Erythroblast (primary cell): ENCODE results near the gene COX8A.

ENCODE experiments used
- DNase-seq, 2 experiments: peaks; one replicate each; lab custom pipeline; 2025; lab: John Stamatoyannopoulos, UW
- GATA1 ChIP-seq: IDR thresholded peaks from 2 replicates; pipeline ENCODE4 v1.6.1; 2011; ENCODE audit warnings: low read depth, mild to moderate bottlenecking, control low read depth, low read length, moderate library complexity
- POLR2A ChIP-seq: IDR thresholded peaks from 2 replicates; pipeline ENCODE4 v1.6.1; 2011; ENCODE audit warnings: mild to moderate bottlenecking, low read length

The COX8A gene

DNA sequence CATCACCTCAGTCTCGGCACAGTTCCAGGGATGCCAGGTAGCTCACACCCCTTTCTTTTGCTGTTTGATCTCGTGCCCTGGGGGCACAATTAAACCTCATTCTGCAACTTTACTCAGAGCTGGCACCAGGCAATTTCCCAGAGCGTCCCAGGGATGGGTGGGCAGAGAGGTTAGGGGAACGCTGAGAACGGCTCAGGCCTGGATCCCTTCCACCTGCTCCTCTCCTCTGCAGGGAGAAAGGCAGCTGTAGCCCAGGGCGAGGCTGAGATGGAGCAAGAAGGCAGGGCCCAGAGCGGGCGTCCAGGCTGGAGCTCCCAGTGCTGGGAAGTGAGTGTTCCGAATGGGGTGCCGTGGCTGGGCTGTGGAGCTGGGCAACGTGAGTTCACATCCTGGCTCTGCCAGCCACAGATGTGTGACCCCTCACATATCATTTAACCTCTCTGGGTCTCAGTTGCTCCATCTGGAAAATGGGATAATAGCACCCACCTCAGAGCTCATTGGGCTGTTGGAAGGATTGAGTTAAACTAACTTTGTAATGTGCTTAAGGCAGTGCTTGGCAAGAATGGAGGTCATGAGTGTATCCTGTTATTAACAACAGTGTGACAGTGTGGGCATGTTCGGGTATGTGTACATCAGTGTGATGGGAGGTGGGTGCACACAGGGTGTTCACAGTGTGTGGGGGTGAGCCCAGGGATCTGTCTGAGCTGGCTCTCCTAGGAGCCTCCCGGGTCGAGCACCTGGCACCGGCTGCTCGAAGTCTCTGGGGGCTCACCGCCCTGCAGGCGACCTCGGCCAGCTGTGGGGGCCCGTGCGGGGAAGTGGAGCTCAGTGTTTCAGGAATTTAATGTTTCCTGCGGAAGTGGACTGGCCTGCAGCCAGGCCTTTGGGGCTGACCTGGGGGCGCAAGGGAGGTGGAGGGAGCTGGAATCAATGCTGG lies 27.3 kb downstream of the COX8A start:
- TF ChIP-seq POLR2A (no peak), GATA1 (no peak)
- no peak for DNase-seq

DNA sequence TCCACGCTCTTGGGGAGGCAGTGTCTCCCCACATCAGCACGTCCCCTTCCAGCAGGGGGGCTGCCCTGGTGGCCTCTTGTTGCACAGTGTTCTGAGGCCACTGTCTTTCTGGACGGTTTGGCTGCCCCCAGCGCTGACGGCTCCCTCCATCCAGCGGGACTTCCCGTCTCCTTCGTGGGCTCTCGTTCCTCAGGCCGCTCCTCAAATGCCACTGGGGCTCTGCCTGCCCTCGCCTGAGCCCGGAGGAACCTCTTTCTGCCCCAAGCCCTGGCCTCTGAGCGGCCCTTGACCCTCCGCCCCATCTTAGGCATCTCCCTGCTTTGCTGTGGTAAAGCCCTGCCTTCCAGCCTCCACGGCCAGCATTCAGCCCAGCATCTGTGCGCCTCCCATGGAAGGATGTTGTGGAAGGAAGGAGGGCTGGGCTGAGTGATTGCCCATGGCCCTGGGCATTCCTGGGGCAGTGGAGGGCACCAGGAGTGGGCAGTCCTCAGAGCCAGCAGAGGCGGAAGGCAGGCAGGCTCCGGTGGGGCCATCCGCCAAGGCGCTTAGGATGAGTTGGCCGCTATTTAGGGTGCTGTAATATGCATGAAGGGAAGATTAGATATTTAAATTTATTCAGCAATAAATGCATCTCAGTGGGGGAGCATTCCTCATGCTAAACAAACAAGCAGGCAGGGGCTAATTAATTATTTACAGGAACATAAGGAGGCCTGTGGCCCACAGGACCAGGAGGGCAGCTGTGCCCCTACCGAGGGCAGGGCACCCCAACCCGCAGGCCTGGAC lies 29.6 kb downstream of the COX8A start:
- TF ChIP-seq GATA1 (no peak), POLR2A (no peak)
- DNase-seq = no peak

DNA sequence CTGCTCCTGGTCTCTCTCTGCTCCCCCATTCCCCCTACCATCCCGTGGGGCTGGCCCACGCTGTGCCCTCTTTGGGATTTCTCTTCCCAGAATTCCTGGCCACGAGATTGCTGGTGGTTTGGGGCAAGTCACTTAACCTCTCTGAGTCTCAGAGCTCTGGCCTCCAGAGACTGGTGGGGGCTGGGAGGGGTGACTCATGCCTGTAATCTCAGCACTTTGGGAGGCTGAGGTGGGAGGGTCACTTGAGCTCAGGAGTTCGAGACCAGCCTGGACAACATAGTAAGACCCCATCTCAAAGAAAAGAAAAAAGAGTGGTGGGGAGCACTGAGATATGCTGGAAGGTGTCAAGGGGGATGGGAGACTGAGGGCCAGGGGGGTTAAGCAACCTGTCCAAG lies 30.2 kb downstream of the COX8A start:
- no peak for DNase-seq
- TF ChIP-seq GATA1 (no peak), POLR2A (no peak)

DNA sequence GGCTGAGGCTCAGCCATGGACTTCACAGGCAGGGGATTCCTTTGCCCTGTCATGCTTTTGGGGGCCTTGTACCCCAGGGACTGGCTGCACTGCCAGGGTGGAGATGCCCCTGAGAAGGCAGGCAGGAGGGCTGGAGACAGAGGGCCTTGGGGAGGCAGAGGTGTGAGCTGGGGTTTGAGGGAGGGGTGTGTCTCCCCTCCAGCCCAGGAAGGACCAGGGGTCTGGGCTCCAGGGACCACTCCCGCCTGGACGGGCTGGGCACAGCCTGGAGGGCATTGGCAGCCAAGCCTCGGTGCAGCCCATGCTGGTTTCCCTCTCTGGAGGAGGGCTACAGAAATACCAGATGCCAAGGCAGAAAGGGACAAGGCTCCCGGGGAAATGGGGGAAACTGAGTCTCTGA lies 31.3 kb downstream of the COX8A start:
- DNase-seq = no peak
- TF ChIP-seq POLR2A = no peak
- TF ChIP-seq GATA1 = no peak

DNA sequence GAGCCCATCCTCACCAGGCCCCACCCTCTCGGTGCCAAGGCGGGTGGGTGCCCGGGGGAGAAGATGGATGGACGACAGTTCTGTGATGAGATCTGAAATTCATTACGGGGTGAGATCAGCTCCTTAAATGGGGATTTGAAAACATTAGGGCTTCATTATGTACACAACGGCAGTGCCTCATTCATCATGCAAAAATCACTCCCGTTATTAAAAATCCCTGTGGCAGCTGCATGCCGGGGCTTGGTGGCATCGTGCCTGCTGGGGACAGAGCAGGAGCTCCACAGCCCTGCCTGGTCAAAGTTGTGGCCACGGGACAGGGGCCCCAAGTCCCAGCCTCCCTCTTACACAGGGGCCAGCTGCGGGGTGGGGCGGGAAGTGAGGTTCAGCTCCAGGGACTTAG lies 32.0 kb downstream of the COX8A start:
- DNase-seq = no peak

DNA sequence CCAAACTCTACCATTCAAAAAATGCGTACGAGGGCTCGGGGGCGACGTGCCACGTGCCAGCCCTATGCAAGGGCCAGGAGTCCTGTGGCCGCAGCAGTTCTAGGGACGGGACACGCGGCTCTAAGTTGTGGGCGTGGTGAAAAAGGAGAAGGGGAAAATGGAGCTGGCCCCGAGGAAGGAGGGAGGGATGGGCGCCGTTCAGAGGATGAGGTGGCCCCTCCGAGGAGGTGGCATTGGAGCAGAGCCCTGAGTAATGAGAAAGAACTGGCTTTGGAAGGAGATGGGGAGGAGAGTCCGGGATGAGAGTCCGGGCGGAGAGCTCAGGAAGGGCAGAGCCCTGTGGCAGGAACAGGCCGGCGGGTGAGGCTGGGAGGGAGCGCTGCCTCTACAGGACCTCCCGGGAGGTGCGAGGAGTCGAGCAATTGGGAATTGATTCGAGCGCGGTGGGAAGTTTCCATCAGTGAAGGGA lies 32.8 kb downstream of the COX8A start:
- TF ChIP-seq POLR2A = no peak
- no peak for TF ChIP-seq GATA1

More for the DNA sequence above, 32.0 kb downstream of the COX8A start:
- TF ChIP-seq POLR2A (no peak), GATA1 (no peak)

DNA sequence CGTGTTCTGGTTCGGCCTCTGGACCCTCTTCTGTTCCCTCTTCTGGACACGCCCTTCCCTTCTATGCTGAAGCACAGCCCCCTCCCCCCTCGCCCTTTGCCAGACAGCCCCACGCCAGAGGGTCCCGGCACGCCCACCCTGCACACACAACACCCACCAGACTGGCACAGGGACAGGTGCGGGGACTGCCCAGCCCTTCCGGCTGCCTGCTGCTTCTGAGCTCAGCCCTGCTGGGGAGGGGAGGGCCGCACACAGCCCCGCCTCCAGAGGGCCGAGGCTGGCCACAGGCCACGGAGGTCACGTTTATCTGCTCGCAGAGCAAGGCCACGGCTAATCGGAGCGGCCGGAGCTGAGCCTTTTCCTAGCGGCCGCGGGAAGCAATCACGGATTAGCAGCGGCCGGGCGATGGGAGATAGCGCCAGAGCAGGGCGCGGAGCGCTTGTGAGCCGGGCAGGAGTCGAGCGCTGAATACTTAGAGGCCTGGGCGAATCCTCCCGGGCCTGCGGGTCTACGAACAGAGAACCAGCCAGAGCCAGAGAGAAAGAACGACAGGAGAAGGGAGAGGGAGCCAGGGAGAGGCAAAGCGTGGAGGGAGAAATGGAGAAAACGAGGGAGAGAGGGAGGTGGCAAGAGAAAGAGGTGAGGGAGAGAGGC lies 33.3 kb downstream of the COX8A start:
- TF ChIP-seq GATA1 = no peak
- TF ChIP-seq POLR2A = no peak
- DNase-seq = peak; percentile 81 to 91

More for the DNA sequence above, 32.8 kb downstream of the COX8A start:
- DNase-seq = no peak

DNA sequence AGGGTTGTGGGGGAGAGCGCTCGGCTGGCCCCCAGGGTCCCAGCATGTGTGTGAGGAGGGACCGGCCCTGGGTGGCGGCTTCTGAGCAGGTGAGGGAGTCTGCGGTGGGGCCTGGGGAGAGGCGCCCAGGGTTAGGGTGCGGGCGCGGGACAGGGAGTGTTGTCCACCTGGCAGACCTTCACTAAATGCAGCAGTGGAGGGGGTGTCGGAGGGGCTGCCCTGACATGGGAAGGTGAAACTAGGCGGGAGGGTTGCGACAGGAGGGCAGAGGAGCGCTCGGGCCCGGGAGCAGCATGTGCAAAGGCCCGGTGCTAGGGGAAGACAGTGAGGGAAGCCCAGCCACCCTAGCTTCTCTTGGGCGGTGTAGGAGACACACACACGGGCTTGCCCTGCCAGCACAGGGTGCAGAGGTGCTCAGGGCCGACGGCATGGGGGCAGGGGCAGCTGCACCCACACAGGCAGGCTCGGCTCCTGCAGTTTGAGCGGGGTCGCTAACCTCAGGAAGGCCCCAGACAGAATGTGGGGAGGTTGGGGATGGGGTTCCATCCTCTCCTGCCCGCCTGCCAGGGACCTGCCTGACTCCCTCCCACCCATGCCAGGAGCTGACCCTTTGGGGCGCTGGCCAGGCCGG lies 34.0 kb downstream of the COX8A start:
- TF ChIP-seq POLR2A (no peak), GATA1 (no peak)
- DNase-seq = no peak

DNA sequence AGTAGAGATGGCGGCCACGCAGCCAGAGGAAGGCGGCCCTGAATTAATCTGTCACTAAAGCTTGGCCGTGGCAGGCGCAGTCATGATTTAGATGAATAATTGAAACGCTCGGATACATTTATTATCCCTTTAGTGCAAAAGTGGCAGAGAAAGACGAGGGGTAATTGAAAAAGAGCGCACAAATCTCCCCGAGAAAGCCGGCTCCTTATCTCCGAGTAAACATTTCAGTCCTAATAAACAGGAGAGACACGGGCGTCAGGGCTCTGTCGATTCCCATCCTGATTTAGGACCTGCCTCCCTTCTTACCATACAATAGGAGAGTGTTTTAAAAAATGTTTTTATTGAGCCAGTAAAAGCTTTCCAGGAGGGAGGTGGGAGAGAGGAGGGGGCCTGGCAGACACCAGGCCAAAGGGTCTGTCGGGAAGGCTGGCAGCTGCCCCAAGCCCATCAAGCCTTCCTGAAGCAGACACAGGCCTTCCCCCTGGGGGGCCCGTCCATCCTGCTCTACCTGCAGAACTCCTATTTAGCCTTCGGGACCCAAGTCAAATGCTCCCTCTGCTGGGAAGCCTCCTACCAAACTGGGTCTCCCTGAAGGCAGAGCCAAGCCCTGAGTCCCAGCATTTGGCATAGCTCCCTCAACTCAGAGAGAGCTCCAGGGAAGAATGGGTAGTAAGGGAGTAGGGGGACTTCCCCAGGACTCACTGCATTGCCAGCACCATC lies 34.7 kb downstream of the COX8A start:
- TF ChIP-seq POLR2A (no peak), GATA1 (no peak)
- no peak for DNase-seq

DNA sequence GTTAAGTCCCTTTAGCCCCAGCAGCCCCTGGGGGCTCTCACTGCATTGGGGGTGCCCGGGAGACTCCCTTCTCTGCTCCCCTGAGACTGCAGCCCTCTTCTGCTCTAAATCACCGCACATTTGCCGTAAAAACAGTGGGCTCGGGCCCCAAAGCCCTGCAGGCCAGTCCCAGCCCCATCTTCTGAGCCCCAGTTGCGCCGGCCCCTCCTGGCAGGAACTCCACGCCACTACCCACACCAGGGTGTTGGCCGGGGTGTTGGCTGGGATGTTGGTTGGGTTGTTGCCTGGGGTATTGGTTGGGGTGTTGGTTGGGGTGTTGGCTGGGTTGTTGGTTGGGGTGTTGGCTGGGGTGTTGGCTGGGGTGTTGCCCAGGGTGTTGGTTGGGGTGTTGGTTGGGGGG lies 35.3 kb downstream of the COX8A start:
- TF ChIP-seq GATA1 (no peak), POLR2A (no peak)
- DNase-seq = no peak

DNA sequence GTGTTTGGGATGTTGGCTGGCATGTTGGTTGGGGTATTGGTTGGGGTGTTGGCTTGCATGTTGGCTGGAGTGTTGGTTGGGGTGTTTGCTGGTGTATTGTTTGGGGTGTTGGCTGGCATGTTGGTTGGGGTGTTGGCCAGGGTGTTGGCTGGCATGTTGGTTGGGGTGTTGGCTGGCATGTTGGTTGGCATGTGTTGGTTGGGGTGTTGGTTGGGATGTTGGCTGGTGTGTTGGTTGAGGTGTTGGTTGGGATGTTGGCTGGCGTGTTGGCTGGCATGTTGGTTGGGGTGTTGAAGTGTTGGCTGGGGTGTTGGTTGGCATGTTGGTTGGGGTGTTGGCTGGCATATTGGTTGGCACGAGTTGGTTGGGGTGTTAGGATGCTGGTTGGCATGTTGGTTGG lies 36.4 kb downstream of the COX8A start:
- TF ChIP-seq POLR2A (no peak), GATA1 (no peak)

DNA sequence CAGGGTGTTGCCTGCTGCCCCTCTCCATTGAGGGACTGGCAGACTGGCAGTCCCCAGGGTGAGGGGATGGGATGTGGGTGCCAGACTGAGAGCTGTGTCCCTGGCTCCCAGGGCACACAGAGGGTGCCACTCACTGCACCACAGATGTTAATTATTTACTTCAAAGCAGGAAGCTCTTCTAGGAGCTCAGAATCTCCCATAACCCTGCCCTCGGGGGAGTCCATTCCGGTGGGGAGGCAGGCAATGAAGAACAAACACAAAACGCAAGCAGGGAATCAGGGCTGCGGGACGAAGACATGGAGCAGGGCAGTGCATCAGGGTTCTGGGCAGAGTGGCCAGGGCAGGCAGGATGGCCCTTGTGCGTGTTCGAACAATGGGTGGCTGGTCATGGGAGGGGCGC lies 37.0 kb downstream of the COX8A start:
- DNase-seq = no peak
- TF ChIP-seq POLR2A (no peak), GATA1 (no peak)

More for the DNA sequence above, 36.4 kb downstream of the COX8A start:
- DNase-seq = no peak
